Right lobe of liver (tissue), 6 donors: ENCODE data around the gene CERCAM. TPM values are rescaled to one million over a fixed set of nuclear protein-coding genes. Genes with fewer than 3 reads are reported as not detected.
"Not testable (repeated sequence)": the region's sequence is repeated elsewhere in the genome, so short reads cannot be mapped to it uniquely, and the experiment has no call there.

Source experiments
- ATAC-seq, 4 donors: fragments of 200-7000 bp; cut with Tn5 transposase; one replicate each; pipeline ENCODE4 v1.9.1; 2020; ENCODE audit warnings: mild to moderate bottlenecking in 4 of 4, moderate library complexity in 4 of 4
- DNase-seq, 3 donors: peaks; one replicate each; pipeline ENCODE4 v3.0.0-alpha.2; 2020
- H3K27ac ChIP-seq, 3 donors: fragments of 200-600 bp; one replicate each; pipeline ENCODE4 v1.8.0; 2022
- H3K27me3 ChIP-seq, 2 donors: fragments of 200-600 bp; one replicate each; pipeline ENCODE4 v1.8.0; 2022
- H3K36me3 ChIP-seq, 4 donors: fragments of 200-600 bp; sonication (generic) in 1 of 4; one replicate each; pipeline versions ENCODE4 v1.5.1 to v1.8.0; 2017 to 2022; ENCODE audit warnings: control low read depth in 1 of 4
- H3K4me1 ChIP-seq, 4 donors: fragments of 200-600 bp; sonication (generic) in 1 of 4; one replicate each; pipeline versions ENCODE4 v1.5.1 to v1.8.0; 2017 to 2022; ENCODE audit warnings: control low read depth in 1 of 4
- H3K4me3 ChIP-seq, 3 donors: fragments of 200-600 bp; one replicate each; pipeline ENCODE4 v1.8.0; 2022
- H3K9me3 ChIP-seq, 4 donors: fragments of 200-600 bp; sonication (generic) in 1 of 4; one replicate each; pipeline versions ENCODE4 v1.5.1 to v1.8.0; 2017 to 2022; ENCODE audit warnings: control low read depth in 1 of 4
- CTCF ChIP-seq, 4 donors: fragments of 200-600 bp in 3 of 4; fragments of 450-650 bp in 1 of 4; IDR thresholded peaks; one replicate each; pipeline versions ENCODE4 v1.5.1 to v1.8.0; 2016 to 2022; ENCODE audit warnings: antibody characterized with exemption in 4 of 4, mild to moderate bottlenecking in 2 of 4
- POLR2A ChIP-seq: fragments of 450-650 bp; IDR thresholded peaks from one replicate; pipeline ENCODE4 v1.6.1; 2017; ENCODE audit warnings: antibody characterized with exemption, mild to moderate bottlenecking
- WGBS: methylation state at CpG from one replicate; pipeline ENCODE4 v1.1.6; 2018; ENCODE audit warnings: low coverage, low lambda C conversion rate; ENCODE audit not compliant: insufficient coverage; ENCODE audit errors: missing lambda C conversion rate; 5-methylcytosine and 5-hydroxymethylcytosine counted together
- intact Hi-C, 2 donors: fragments of 100-400 bp; cut with DNase I; formaldehyde crosslinking; loops; one replicate each; pipeline versions ENCODE4 v1.11.2 to v1.14.1; 2022
- total RNA-seq, 6 experiments: library from RNA; depleted of rRNA in 2 of 6; stranded (reverse); fragments of >200 nt in 2 of 6; fragmentation: NEBNext Ultra II Directional in 3 of 6; extraction: Animal tissue kit (Norgen Biotek cat#: 25700) in 3 of 6; gene quantifications; one replicate each; pipeline versions ENCODE4 v1.1.0 to v1.2.4, GENCODE V29; 2016 to 2023
- donor health status: DM: no; HTN: yes; CAD: no.
- donor health status: DM: no; HTN: no; CAD: no.
- donor health status: DM: no; HTN: no; CAD: no.
- donor health status: DM: no; HTN: yes; CAD: no.
- donor health status: DM: no; HTN: yes; CAD: no.

The CERCAM gene
- total RNA-seq, 6 experiments from 2014 or later: 1.3 to 3.1 (median 2.2) TPM

- 80% methylated on average over 6 of the region's 7 CpGs for WGBS
- no peaks in the 10 kb centered on the region for H3K36me3 ChIP-seq
- no peak overlapping the region for H3K4me3 ChIP-seq
- H3K4me1 ChIP-seq: no peaks in the 10 kb centered on the region
- H3K27ac ChIP-seq: no peak overlapping the region
- no peaks in the 10 kb centered on the region for H3K9me3 ChIP-seq
- H3K27me3 ChIP-seq: no peaks in the 10 kb centered on the region
- DNase-seq: no peak
- TF ChIP-seq POLR2A (no peak), CTCF (IDR thresholded peaks at IDR 0.05) (no peak)
- intact Hi-C loops: loop anchor here in 1 of 2 donors (10.0 kb wide), 1 partner anchor 196 kb away; no protein-coding TSS in a partner anchor
- no peak for ATAC-seq
Observed at GRCh38 chr9:128439273-128439672, 18.6 kb downstream of the CERCAM start.

GRCh38 chr9:128442150-128442549 is 21.5 kb downstream of the CERCAM start:
- ATAC-seq (no peak), DNase-seq (no peak)
- Histone ChIP-seq H3K27ac (no peak overlapping the region), H3K4me3 (no peak overlapping the region), H3K27me3 (no peaks in the 10 kb centered on the region), H3K36me3 (no peaks in the 10 kb centered on the region), H3K9me3 (no peaks in the 10 kb centered on the region), H3K4me1 (no peaks in the 10 kb centered on the region)
- no peak for TF ChIP-seq POLR2A
- no peak for TF ChIP-seq CTCF (IDR thresholded peaks at IDR 0.05)
- WGBS: 43% methylated on average over 6 of the region's 6 CpGs
- intact Hi-C loops: no loop called here

GRCh38 chr9:128446505-128446904 is 25.8 kb downstream of the CERCAM start:
- H3K36me3 ChIP-seq, H3K27ac ChIP-seq, DNase-seq, ATAC-seq, intact Hi-C loops, H3K4me3 ChIP-seq, H3K9me3 ChIP-seq, H3K27me3 ChIP-seq, H3K4me1 ChIP-seq: not testable (repeated sequence)
- 80% methylated on average over 3 of the region's 5 CpGs for WGBS

GRCh38 chr9:128448746-128449145 is 28.1 kb downstream of the CERCAM start:
- intact Hi-C loops: no loop called here
- H3K36me3 ChIP-seq: no peaks in the 10 kb centered on the region
- TF ChIP-seq POLR2A (no peak), CTCF (IDR thresholded peaks at IDR 0.05) (no peak)
- H3K27ac ChIP-seq: no peak overlapping the region
- H3K9me3 ChIP-seq: no peaks in the 10 kb centered on the region
- H3K4me3 ChIP-seq: no peak overlapping the region
- ATAC-seq (no peak), DNase-seq (no peak)
- H3K4me1 ChIP-seq: no peaks in the 10 kb centered on the region
- no peaks in the 10 kb centered on the region for H3K27me3 ChIP-seq
- WGBS: 93% methylated on average over 2 of the region's 2 CpGs

GRCh38 chr9:128454991-128455390 is 34.3 kb downstream of the CERCAM start:
- peaks cover 0 to 2% (median 0%) of the 10 kb centered on the region in 4 donors for H3K36me3 ChIP-seq
- no peak overlapping the region for H3K4me3 ChIP-seq
- 87% methylated on average over 9 of the region's 14 CpGs for whole genome bisulfite sequencing
- no peak for DNase-seq
- no peak for ATAC-seq
- intact Hi-C loops: no loop called here
- H3K27ac ChIP-seq: no peak overlapping the region
- peaks cover 0 to 7% (median 0%) of the 10 kb centered on the region in 4 donors for H3K4me1 ChIP-seq
- H3K27me3 ChIP-seq: no peaks in the 10 kb centered on the region
- H3K9me3 ChIP-seq: no peaks in the 10 kb centered on the region
- TF ChIP-seq CTCF (IDR thresholded peaks at IDR 0.05): no peak
